Measurements from ENCODE around the gene PFKM.
"Not testable (repeated sequence)": the region's sequence is repeated elsewhere in the genome, so short reads cannot be mapped to it uniquely, and the experiment has no call there.

PFKM gene

GRCh38 chr12:48115957-48116356 is 3.2 kb upstream of the PFKM start:
- DNase-seq = no peak

GRCh38 chr12:48118284-48118871 is 786 bp upstream of the PFKM start:
- no peak for DNase-seq

GRCh38 chr12:48119834-48120195 is 651 bp downstream of the PFKM start:
- no peak for DNase-seq

- no peak for DNase-seq
Measured at GRCh38 chr12:48121522-48121921, 2.4 kb downstream of the PFKM start.

- no peak for DNase-seq
Measured at GRCh38 chr12:48122065-48122834, 3.1 kb downstream of the PFKM start.

- no peak for DNase-seq
Measured at GRCh38 chr12:48123169-48123568, 4.0 kb downstream of the PFKM start.

- DNase-seq = not testable (repeated sequence)
Measured at GRCh38 chr12:48125542-48125941, 6.4 kb downstream of the PFKM start.

- no peak for DNase-seq
Measured at GRCh38 chr12:48125985-48126384, 6.8 kb downstream of the PFKM start.

GRCh38 chr12:48126953-48127630 is 7.9 kb downstream of the PFKM start:
- DNase-seq = no peak

GRCh38 chr12:48128800-48129199 is 9.6 kb downstream of the PFKM start:
- no peak for DNase-seq

- no peak for DNase-seq
Measured at GRCh38 chr12:48129376-48129775, 10.2 kb downstream of the PFKM start.

- DNase-seq = no peak
Measured at GRCh38 chr12:48131517-48131916, 12.4 kb downstream of the PFKM start.

- DNase-seq = no peak
Measured at GRCh38 chr12:48132826-48133225, 13.7 kb downstream of the PFKM start.

- DNase-seq = no peak
Measured at GRCh38 chr12:48135027-48135426, 15.9 kb downstream of the PFKM start.

GRCh38 chr12:48142818-48143674 is 23.9 kb downstream of the PFKM start:
- no peak for DNase-seq

GRCh38 chr12:48143898-48144297 is 24.7 kb downstream of the PFKM start:
- DNase-seq = no peak

- DNase-seq = no peak
Measured at GRCh38 chr12:48145981-48146380, 26.8 kb downstream of the PFKM start.

GRCh38 chr12:48151103-48151771 is 32.1 kb downstream of the PFKM start:
- no peak for DNase-seq

- DNase-seq = not testable (repeated sequence)
Measured at GRCh38 chr12:48155786-48156185, 36.6 kb downstream of the PFKM start.

GRCh38 chr12:48156652-48157017 is 37.5 kb downstream of the PFKM start:
- no peak for DNase-seq

GRCh38 chr12:48157018-48157888 is 38.1 kb downstream of the PFKM start, which contains the start of gene ASB8:
TSS of gene ASB8 (minus strand) at chr12:48157515. CDS start at chr12:48153496, 4,019 bp downstream.
- peak; percentile 99 for DNase-seq

Measured in CD4-positive, alpha-beta T cell treated with Interleukin-21 for 1 hour (primary cell).